NCI-H2227 (cell line): Measurements from ENCODE around the gene APBB2.

Experiments used
- DNase-seq: peaks from one replicate; lab custom pipeline; 2025; ENCODE audit not compliant: unreplicated experiment; lab: John Stamatoyannopoulos, UW

APBB2 gene

GRCh38 chr4:40788331-40788730 lies 426.0 kb downstream of the APBB2 start:
- DNase-seq, result no peak

DNA sequence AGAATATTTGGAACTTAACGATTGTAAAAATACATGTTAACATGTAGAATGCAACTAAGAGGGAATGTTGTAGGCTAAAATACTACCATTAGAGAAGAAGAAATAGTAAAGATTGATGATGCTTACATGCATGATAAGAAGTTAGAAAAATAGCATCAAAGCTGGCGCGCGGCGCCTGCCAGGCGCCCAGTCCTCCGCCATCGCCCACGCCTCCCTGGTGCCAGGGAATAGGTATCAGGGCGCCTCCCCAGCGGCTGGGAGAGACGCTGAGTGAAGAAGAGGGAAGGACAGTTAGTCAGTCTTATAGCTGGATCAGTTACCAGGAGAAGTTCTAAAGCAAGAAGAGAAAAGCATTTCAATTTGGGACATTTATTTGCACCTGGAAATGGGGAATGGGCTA lies 428.6 kb downstream of the APBB2 start:
- DNase-seq, result no peak

- DNase-seq, result no peak
Measured at GRCh38 chr4:40782876-40783275, 431.5 kb downstream of the APBB2 start.

DNA sequence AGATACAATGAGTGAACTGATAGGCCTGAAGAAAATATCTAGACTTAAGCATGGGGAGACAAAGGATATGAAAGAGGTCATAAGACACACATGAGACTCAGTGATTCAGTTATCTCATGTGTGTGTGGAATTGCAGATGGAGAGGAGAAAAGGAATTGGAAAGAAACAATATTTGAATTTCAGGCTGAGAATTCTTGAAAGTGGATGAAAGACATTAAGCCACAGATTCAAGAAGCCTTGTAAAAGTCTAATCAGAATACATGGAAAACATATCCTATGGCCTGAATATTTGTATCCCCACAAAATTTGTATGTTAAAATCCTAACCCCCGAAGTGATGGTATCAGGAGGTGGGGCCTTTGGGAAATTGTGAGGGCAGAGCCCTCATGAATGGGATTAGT lies 436.3 kb downstream of the APBB2 start:
- DNase-seq, result no peak

DNA sequence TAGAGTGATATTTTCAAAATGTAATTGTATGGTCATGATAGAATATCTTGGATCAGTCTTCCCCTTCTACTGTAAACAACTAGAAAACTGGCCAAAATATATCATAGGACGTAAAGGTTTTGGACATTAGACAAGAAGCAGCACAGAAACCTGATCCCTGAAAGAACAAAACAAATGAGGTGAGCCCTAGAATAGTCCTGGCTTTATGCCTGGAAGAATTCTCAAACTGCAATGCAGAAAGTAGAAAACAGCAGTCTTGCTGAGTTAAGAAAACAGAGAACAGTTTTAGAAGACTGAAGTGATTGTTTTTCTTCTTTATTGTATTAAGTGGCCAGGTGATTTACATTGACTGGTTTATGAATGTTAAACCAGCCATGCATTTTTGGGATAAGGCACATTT lies 445.1 kb downstream of the APBB2 start:
- no peak for DNase-seq

DNA sequence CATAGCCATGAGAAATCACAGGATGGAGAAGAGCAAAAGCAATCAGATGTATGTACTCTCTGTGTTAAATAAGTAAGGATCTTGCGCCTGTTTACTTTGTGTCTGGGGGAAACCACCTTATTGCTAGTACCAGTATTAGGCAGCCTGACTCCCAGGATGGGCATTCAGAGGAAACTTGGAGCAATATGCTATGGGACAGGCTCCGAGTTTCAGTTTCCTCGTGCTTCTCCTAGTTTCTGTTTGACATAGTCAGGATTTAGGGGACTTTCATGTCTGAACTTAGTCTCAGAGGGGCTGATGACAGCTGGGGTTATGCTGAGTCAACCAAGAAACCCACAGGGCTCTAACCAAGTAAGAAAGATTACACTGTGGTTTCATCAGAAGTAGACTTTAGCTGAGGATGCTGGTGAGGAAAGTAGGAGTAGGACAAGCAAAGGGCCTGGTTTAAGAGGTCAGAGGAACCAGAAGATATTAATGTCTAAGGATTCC lies 451.1 kb downstream of the APBB2 start:
- DNase-seq, result no peak
